ENCODE results near the gene FABP2. TPM values are rescaled to one million over a fixed set of nuclear protein-coding genes. Genes with fewer than 3 reads are reported as not detected.
"Not testable (repeated sequence)": the region's sequence is repeated elsewhere in the genome, so short reads cannot be mapped to it uniquely, and the experiment has no call there.

Gene FABP2
- polyA plus RNA-seq, 1 donor from 2014 or later, result not detected

GRCh38 chr4:119362413-119362812 is 40.5 kb upstream of the FABP2 start:
- H3K9ac ChIP-seq (ENCODE audit: low read length); H4K20me1 ChIP-seq (ENCODE audit: insufficient read depth); H3K27ac ChIP-seq (ENCODE audit: low read length); H3K4me3 ChIP-seq (ENCODE audit: low read length); H2AFZ ChIP-seq (ENCODE audit: low read depth, low read length); H3K36me3 ChIP-seq (ENCODE audit: insufficient read depth, low read length); H3K27me3 ChIP-seq (ENCODE audit: insufficient read depth, low read depth, low read length); H3K9me2 ChIP-seq (ENCODE audit: insufficient read depth, low read length); H3F3A ChIP-seq (ENCODE audit: insufficient read depth, low read length, poor library complexity, severe bottlenecking); H3K4me2 ChIP-seq (ENCODE audit: low read length); H3K79me2 ChIP-seq (replicated peaks; ENCODE audit: insufficient read depth, low read length); H3K9me3 ChIP-seq (ENCODE audit: low read length): not testable (repeated sequence)

GRCh38 chr4:119359873-119360272 is 37.9 kb upstream of the FABP2 start:
- not testable (repeated sequence) for H3F3A ChIP-seq (ENCODE audit: insufficient read depth, low read length, poor library complexity, severe bottlenecking); H3K79me2 ChIP-seq (replicated peaks; ENCODE audit: insufficient read depth, low read length); H3K4me2 ChIP-seq (ENCODE audit: low read length); H3K36me3 ChIP-seq (ENCODE audit: insufficient read depth, low read length); H3K9me2 ChIP-seq (ENCODE audit: insufficient read depth, low read length); H3K27ac ChIP-seq (ENCODE audit: low read length); H4K20me1 ChIP-seq (ENCODE audit: insufficient read depth); H2AFZ ChIP-seq (ENCODE audit: low read depth, low read length); H3K4me3 ChIP-seq (ENCODE audit: low read length); H3K27me3 ChIP-seq (ENCODE audit: insufficient read depth, low read depth, low read length); H3K9ac ChIP-seq (ENCODE audit: low read length); H3K9me3 ChIP-seq (ENCODE audit: low read length)

- H3K27me3 ChIP-seq (ENCODE audit: insufficient read depth, low read depth, low read length); H3K9me3 ChIP-seq (ENCODE audit: low read length); H3K27ac ChIP-seq (ENCODE audit: low read length); H3K4me2 ChIP-seq (ENCODE audit: low read length); H3K79me2 ChIP-seq (replicated peaks; ENCODE audit: insufficient read depth, low read length); H2AFZ ChIP-seq (ENCODE audit: low read depth, low read length); H3F3A ChIP-seq (ENCODE audit: insufficient read depth, low read length, poor library complexity, severe bottlenecking); H3K9me2 ChIP-seq (ENCODE audit: insufficient read depth, low read length); H3K36me3 ChIP-seq (ENCODE audit: insufficient read depth, low read length); H4K20me1 ChIP-seq (ENCODE audit: insufficient read depth); H3K9ac ChIP-seq (ENCODE audit: low read length); H3K4me3 ChIP-seq (ENCODE audit: low read length): not testable (repeated sequence)
Observed at GRCh38 chr4:119356796-119357195, 34.9 kb upstream of the FABP2 start.

GRCh38 chr4:119356041-119356440 is 34.1 kb upstream of the FABP2 start:
- H3K4me2 ChIP-seq (ENCODE audit: low read length); H3K27me3 ChIP-seq (ENCODE audit: insufficient read depth, low read depth, low read length); H3F3A ChIP-seq (ENCODE audit: insufficient read depth, low read length, poor library complexity, severe bottlenecking); H2AFZ ChIP-seq (ENCODE audit: low read depth, low read length); H3K9ac ChIP-seq (ENCODE audit: low read length); H3K79me2 ChIP-seq (replicated peaks; ENCODE audit: insufficient read depth, low read length); H3K36me3 ChIP-seq (ENCODE audit: insufficient read depth, low read length); H4K20me1 ChIP-seq (ENCODE audit: insufficient read depth); H3K4me3 ChIP-seq (ENCODE audit: low read length); H3K9me3 ChIP-seq (ENCODE audit: low read length); H3K27ac ChIP-seq (ENCODE audit: low read length); H3K9me2 ChIP-seq (ENCODE audit: insufficient read depth, low read length): not testable (repeated sequence)

GRCh38 chr4:119353364-119353763 is 31.4 kb upstream of the FABP2 start:
- not testable (repeated sequence) for H3K9ac ChIP-seq (ENCODE audit: low read length); H3K4me3 ChIP-seq (ENCODE audit: low read length); H3K9me2 ChIP-seq (ENCODE audit: insufficient read depth, low read length); H3K9me3 ChIP-seq (ENCODE audit: low read length); H4K20me1 ChIP-seq (ENCODE audit: insufficient read depth); H3K36me3 ChIP-seq (ENCODE audit: insufficient read depth, low read length); H3K27ac ChIP-seq (ENCODE audit: low read length); H3K79me2 ChIP-seq (replicated peaks; ENCODE audit: insufficient read depth, low read length); H3F3A ChIP-seq (ENCODE audit: insufficient read depth, low read length, poor library complexity, severe bottlenecking); H2AFZ ChIP-seq (ENCODE audit: low read depth, low read length); H3K27me3 ChIP-seq (ENCODE audit: insufficient read depth, low read depth, low read length); H3K4me2 ChIP-seq (ENCODE audit: low read length)

- not testable (repeated sequence) for H3K79me2 ChIP-seq (replicated peaks; ENCODE audit: insufficient read depth, low read length); H3K27me3 ChIP-seq (ENCODE audit: insufficient read depth, low read depth, low read length); H4K20me1 ChIP-seq (ENCODE audit: insufficient read depth); H3K36me3 ChIP-seq (ENCODE audit: insufficient read depth, low read length); H3K9me2 ChIP-seq (ENCODE audit: insufficient read depth, low read length); H3K4me2 ChIP-seq (ENCODE audit: low read length); H2AFZ ChIP-seq (ENCODE audit: low read depth, low read length); H3K4me3 ChIP-seq (ENCODE audit: low read length); H3K27ac ChIP-seq (ENCODE audit: low read length); H3K9me3 ChIP-seq (ENCODE audit: low read length); H3F3A ChIP-seq (ENCODE audit: insufficient read depth, low read length, poor library complexity, severe bottlenecking); H3K9ac ChIP-seq (ENCODE audit: low read length)
Observed at GRCh38 chr4:119348169-119348568, 26.2 kb upstream of the FABP2 start.

GRCh38 chr4:119343293-119343692 is 21.4 kb upstream of the FABP2 start:
- not testable (repeated sequence) for H3K9me2 ChIP-seq (ENCODE audit: insufficient read depth, low read length); H3K9ac ChIP-seq (ENCODE audit: low read length); H3K36me3 ChIP-seq (ENCODE audit: insufficient read depth, low read length); H3K27me3 ChIP-seq (ENCODE audit: insufficient read depth, low read depth, low read length); H2AFZ ChIP-seq (ENCODE audit: low read depth, low read length); H3K79me2 ChIP-seq (replicated peaks; ENCODE audit: insufficient read depth, low read length); H3K9me3 ChIP-seq (ENCODE audit: low read length); H4K20me1 ChIP-seq (ENCODE audit: insufficient read depth); H3K4me2 ChIP-seq (ENCODE audit: low read length); H3F3A ChIP-seq (ENCODE audit: insufficient read depth, low read length, poor library complexity, severe bottlenecking); H3K4me3 ChIP-seq (ENCODE audit: low read length); H3K27ac ChIP-seq (ENCODE audit: low read length)

- not testable (repeated sequence) for H3K4me3 ChIP-seq (ENCODE audit: low read length); H2AFZ ChIP-seq (ENCODE audit: low read depth, low read length); H3K36me3 ChIP-seq (ENCODE audit: insufficient read depth, low read length); H4K20me1 ChIP-seq (ENCODE audit: insufficient read depth); H3K27ac ChIP-seq (ENCODE audit: low read length); H3K9me2 ChIP-seq (ENCODE audit: insufficient read depth, low read length); H3F3A ChIP-seq (ENCODE audit: insufficient read depth, low read length, poor library complexity, severe bottlenecking); H3K4me2 ChIP-seq (ENCODE audit: low read length); H3K9ac ChIP-seq (ENCODE audit: low read length); H3K9me3 ChIP-seq (ENCODE audit: low read length); H3K79me2 ChIP-seq (replicated peaks; ENCODE audit: insufficient read depth, low read length); H3K27me3 ChIP-seq (ENCODE audit: insufficient read depth, low read depth, low read length)
Observed at GRCh38 chr4:119339895-119340294, 18.0 kb upstream of the FABP2 start.
